Fibroblast of the aortic adventitia (primary cell): ENCODE measurements around the gene RAMP2. TPM values are rescaled to one million over a fixed set of nuclear protein-coding genes. Genes with fewer than 3 reads are reported as not detected.
A peak's percentile ranks its signal among the peaks of the same experiment; 100 is the strongest.
"Not testable (repeated sequence)": the region's sequence is repeated elsewhere in the genome, so short reads cannot be mapped to it uniquely, and the experiment has no call there.

Experiments
- DNase-seq: peaks from one replicate; pipeline ENCODE4 v3.0.0-alpha.2; 2010; ENCODE audit warnings: low read depth
- H3K4me3 ChIP-seq: 2 replicates; pipeline ENCODE4 v1.5.1; 2011; ENCODE audit warnings: low read depth, mild to moderate bottlenecking, control low read depth, low read length, moderate library complexity
- CTCF ChIP-seq: IDR thresholded peaks from 2 replicates; pipeline ENCODE4 v1.5.1; 2011; ENCODE audit warnings: mild to moderate bottlenecking, low read length, control low read depth, inconsistent platforms; ENCODE audit not compliant: insufficient read depth
- total RNA-seq: library from RNA; depleted of rRNA; stranded (reverse); fragments of >200 nt; gene quantifications from 2 replicates; pipeline ENCODE4 v1.2.3, GENCODE V29; 2012; ENCODE audit warnings: low replicate concordance

The RAMP2 gene
- total RNA-seq, 1 donor: 0.27 TPM

- no peak for DNase-seq
- no peak for TF ChIP-seq CTCF
- H3K4me3 ChIP-seq: no peak overlapping the region
Measured at GRCh38 chr17:42767512-42767911, 6.5 kb downstream of the RAMP2 start.

- H3K4me3 ChIP-seq, DNase-seq: not testable (repeated sequence)
Measured at GRCh38 chr17:42768006-42768405, 7.0 kb downstream of the RAMP2 start.

- not testable (repeated sequence) for DNase-seq, H3K4me3 ChIP-seq
Measured at GRCh38 chr17:42769964-42770363, 8.9 kb downstream of the RAMP2 start.

GRCh38 chr17:42772945-42773289, 11.9 kb downstream of the RAMP2 start:
- no peak for DNase-seq

GRCh38 chr17:42773290-42774035, 12.4 kb downstream of the RAMP2 start, which contains the start of gene VPS25:
TSS of gene VPS25 (plus strand) at chr17:42773449. CDS start at chr17:42773476, 27 bp downstream.
- DNase-seq: peak; percentile 88
- TF ChIP-seq CTCF: peak; percentile 25
- peak within 1 kb of the TSS; percentile 94 for H3K4me3 ChIP-seq

More at GRCh38 chr17:42772945-42773289, 11.9 kb downstream of the RAMP2 start:
- no peak for TF ChIP-seq CTCF
- H3K4me3 ChIP-seq: peak overlapping the region; percentile 94

- TF ChIP-seq CTCF: no peak
- H3K4me3 ChIP-seq: peak overlapping the region; percentile 94
- DNase-seq: no peak
Measured at GRCh38 chr17:42774066-42774745, 13.2 kb downstream of the RAMP2 start.

- no peak overlapping the region for H3K4me3 ChIP-seq
- TF ChIP-seq CTCF: no peak
- peak; percentile 37 for DNase-seq
Measured at GRCh38 chr17:42775534-42776098, 14.6 kb downstream of the RAMP2 start.
